ENCODE results near the gene NRG3.
"Not testable (repeated sequence)": the region's sequence is repeated elsewhere in the genome, so short reads cannot be mapped to it uniquely, and the experiment has no call there.

The NRG3 gene

GRCh38 chr10:82340166-82340565 lies 465.2 kb downstream of the NRG3 start:
- peak overlapping the region; percentile 4; the same call in 1 of the 2 replicates for H2AFZ ChIP-seq (ENCODE audit: low read length)
- H3K79me2 ChIP-seq (ENCODE audit: insufficient read depth, low read length), result no peaks in the 10 kb centered on the region
- no peaks in the 10 kb centered on the region for H4K20me1 ChIP-seq (ENCODE audit: insufficient read depth, low read length)
- TF ChIP-seq, protein P1, sequence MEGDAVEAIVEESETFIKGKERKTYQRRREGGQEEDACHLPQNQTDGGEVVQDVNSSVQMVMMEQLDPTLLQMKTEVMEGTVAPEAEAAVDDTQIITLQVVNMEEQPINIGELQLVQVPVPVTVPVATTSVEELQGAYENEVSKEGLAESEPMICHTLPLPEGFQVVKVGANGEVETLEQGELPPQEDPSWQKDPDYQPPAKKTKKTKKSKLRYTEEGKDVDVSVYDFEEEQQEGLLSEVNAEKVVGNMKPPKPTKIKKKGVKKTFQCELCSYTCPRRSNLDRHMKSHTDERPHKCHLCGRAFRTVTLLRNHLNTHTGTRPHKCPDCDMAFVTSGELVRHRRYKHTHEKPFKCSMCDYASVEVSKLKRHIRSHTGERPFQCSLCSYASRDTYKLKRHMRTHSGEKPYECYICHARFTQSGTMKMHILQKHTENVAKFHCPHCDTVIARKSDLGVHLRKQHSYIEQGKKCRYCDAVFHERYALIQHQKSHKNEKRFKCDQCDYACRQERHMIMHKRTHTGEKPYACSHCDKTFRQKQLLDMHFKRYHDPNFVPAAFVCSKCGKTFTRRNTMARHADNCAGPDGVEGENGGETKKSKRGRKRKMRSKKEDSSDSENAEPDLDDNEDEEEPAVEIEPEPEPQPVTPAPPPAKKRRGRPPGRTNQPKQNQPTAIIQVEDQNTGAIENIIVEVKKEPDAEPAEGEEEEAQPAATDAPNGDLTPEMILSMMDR (IDR thresholded peaks at IDR 0.05; ENCODE audit: low read length), result no peak
- no peak for TF ChIP-seq EZH2 (IDR thresholded peaks at IDR 0.05; ENCODE audit: borderline replicate concordance, low read length)
- H3K27ac ChIP-seq (ENCODE audit: low read depth, low read length, poor library complexity, severe bottlenecking), result no peak overlapping the region
- no peak overlapping the region for H3K4me2 ChIP-seq (ENCODE audit: low read length)
- H3K9ac ChIP-seq (ENCODE audit: low read length), result no peak overlapping the region
- H3K4me1 ChIP-seq (ENCODE audit: insufficient read depth, low read length, severe bottlenecking), result no peaks in the 10 kb centered on the region
- no peaks in the 10 kb centered on the region for H3F3A ChIP-seq (ENCODE audit: insufficient read depth, low read length)
- no peaks in the 10 kb centered on the region for H3K27me3 ChIP-seq (ENCODE audit: insufficient read depth, low read length)
- no peak overlapping the region for H3K4me3 ChIP-seq (ENCODE audit: low read depth, low read length, poor library complexity, severe bottlenecking)
- no peaks in the 10 kb centered on the region for H3K9me2 ChIP-seq (ENCODE audit: low read depth, low read length)
- H3K9me3 ChIP-seq (ENCODE audit: low read length), result 0 out of 2 replicates have a peak, but pooled peaks cover 2% of the 10 kb centered on the region
- H3K36me3 ChIP-seq (ENCODE audit: insufficient read depth, low read length), result no peaks in the 10 kb centered on the region

DNA sequence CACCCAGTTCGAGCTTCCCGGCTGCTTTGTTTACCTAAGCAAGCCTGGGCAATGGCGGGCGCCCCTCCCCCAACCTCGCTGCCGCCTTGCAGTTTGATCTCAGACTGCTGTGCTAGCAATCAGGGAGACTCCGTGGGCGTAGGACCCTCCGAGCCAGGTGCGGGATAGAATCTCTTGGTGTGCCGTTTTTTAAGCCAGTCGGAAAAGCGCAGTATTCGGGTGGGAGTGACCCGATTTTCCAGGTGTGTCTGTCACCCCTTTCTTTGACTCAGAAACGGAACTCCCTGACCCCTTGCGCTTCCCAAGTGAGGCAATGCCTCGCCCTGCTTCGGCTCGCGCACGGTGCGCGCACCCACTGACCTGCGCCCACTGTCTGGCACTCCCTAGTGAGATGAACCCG lies 474.6 kb downstream of the NRG3 start:
- not testable (repeated sequence) for H4K20me1 ChIP-seq (ENCODE audit: insufficient read depth, low read length); H3K4me2 ChIP-seq (ENCODE audit: low read length); H3K27ac ChIP-seq (ENCODE audit: low read depth, low read length, poor library complexity, severe bottlenecking); H3K9ac ChIP-seq (ENCODE audit: low read length); H3K9me3 ChIP-seq (ENCODE audit: low read length); H3K9me2 ChIP-seq (ENCODE audit: low read depth, low read length); H3K4me3 ChIP-seq (ENCODE audit: low read depth, low read length, poor library complexity, severe bottlenecking); H2AFZ ChIP-seq (ENCODE audit: low read length); H3K36me3 ChIP-seq (ENCODE audit: insufficient read depth, low read length); H3F3A ChIP-seq (ENCODE audit: insufficient read depth, low read length); H3K79me2 ChIP-seq (ENCODE audit: insufficient read depth, low read length); H3K27me3 ChIP-seq (ENCODE audit: insufficient read depth, low read length)
- H3K4me1 ChIP-seq (ENCODE audit: insufficient read depth, low read length, severe bottlenecking), result peaks cover 11% of the 10 kb centered on the region

DNA sequence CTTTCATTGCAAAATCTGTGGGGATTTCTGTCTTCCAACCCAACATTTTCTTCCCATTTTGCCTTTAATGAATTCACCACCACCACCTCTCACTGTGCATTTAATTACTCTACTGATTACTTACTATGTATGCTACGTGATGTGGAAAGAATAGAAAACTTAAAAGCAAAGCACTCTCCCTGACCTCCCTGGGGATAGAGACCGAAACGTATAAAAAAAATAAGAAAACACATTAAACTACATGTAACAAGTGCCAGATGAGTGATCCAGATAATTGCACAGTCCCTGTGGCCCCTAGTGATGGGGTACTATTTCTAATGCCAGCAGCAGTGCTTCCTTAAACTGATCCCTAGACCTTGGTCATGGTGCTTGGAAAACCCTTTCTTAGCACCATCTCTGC lies 478.4 kb downstream of the NRG3 start:
- H4K20me1 ChIP-seq (ENCODE audit: insufficient read depth, low read length), result no peaks in the 10 kb centered on the region

More for the DNA sequence above, 478.4 kb downstream of the NRG3 start:
- Histone ChIP-seq H3K27me3 (ENCODE audit: insufficient read depth, low read length) (no peaks in the 10 kb centered on the region), H3K79me2 (ENCODE audit: insufficient read depth, low read length) (no peaks in the 10 kb centered on the region), H3K4me2 (ENCODE audit: low read length) (no peak overlapping the region), H3K27ac (ENCODE audit: low read depth, low read length, poor library complexity, severe bottlenecking) (no peak overlapping the region), H3F3A (ENCODE audit: insufficient read depth, low read length) (no peaks in the 10 kb centered on the region), H2AFZ (ENCODE audit: low read length) (no peak overlapping the region; the same call in 1 of the 2 replicates), H3K9ac (ENCODE audit: low read length) (no peak overlapping the region), H3K4me1 (ENCODE audit: insufficient read depth, low read length, severe bottlenecking) (peaks cover 19% of the 10 kb centered on the region), H3K9me3 (ENCODE audit: low read length) (no peaks in the 10 kb centered on the region), H3K9me2 (ENCODE audit: low read depth, low read length) (no peaks in the 10 kb centered on the region), H3K36me3 (ENCODE audit: insufficient read depth, low read length) (no peaks in the 10 kb centered on the region), H3K4me3 (ENCODE audit: low read depth, low read length, poor library complexity, severe bottlenecking) (no peak overlapping the region)
- TF ChIP-seq, protein P1 (IDR thresholded peaks at IDR 0.05; ENCODE audit: low read length), result no peak
- no peak for TF ChIP-seq EZH2 (IDR thresholded peaks at IDR 0.05; ENCODE audit: borderline replicate concordance, low read length)
